GM19468 (cell line): ENCODE measurements around the gene PANX1.
"Not testable (repeated sequence)": the region's sequence is repeated elsewhere in the genome, so short reads cannot be mapped to it uniquely, and the experiment has no call there.

ENCODE experiments used
- ATAC-seq: cut with Tn5 transposase; IDR thresholded peaks from one replicate; pipeline ENCODE4 v1.9.1; 2021; ENCODE audit warnings: mild to moderate bottlenecking, moderate library complexity, moderate number of reproducible peaks; ENCODE audit not compliant: unreplicated experiment; ENCODE audit errors: extremely low read depth

PANX1 gene

GRCh38 chr11:94128746-94129511 is at the start of gene PANX1:
TSS of gene PANX1 (plus strand) at chr11:94128841. CDS start at chr11:94129313, 472 bp downstream.
- peak; percentile 92 for ATAC-seq

- ATAC-seq = no peak
These were observed 44.5 kb upstream of the PANX1 start for GRCh38 chr11:94084164-94084563.

GRCh38 chr11:94088906-94089305 is 39.7 kb upstream of the PANX1 start:
- no peak for ATAC-seq

GRCh38 chr11:94089341-94089740 is 39.3 kb upstream of the PANX1 start:
- ATAC-seq = no peak

- no peak for ATAC-seq
These were observed 38.2 kb upstream of the PANX1 start for GRCh38 chr11:94090401-94090800.

- ATAC-seq = no peak
These were observed 37.5 kb upstream of the PANX1 start for GRCh38 chr11:94091091-94091490.

- ATAC-seq = no peak
These were observed 28.4 kb upstream of the PANX1 start for GRCh38 chr11:94100253-94100652.

GRCh38 chr11:94103471-94103870 is 25.2 kb upstream of the PANX1 start:
- ATAC-seq = no peak

- ATAC-seq = no peak
These were observed 23.9 kb upstream of the PANX1 start for GRCh38 chr11:94104734-94105133.

GRCh38 chr11:94106716-94107115 is 21.9 kb upstream of the PANX1 start:
- ATAC-seq = no peak

- no peak for ATAC-seq
These were observed 21.3 kb upstream of the PANX1 start for GRCh38 chr11:94107363-94107762.

- no peak for ATAC-seq
These were observed 17.4 kb upstream of the PANX1 start for GRCh38 chr11:94111241-94111640.

- no peak for ATAC-seq
These were observed 17.0 kb upstream of the PANX1 start for GRCh38 chr11:94111660-94112059.

GRCh38 chr11:94112206-94112953 is 16.3 kb upstream of the PANX1 start:
- no peak for ATAC-seq

GRCh38 chr11:94117197-94117574 is 11.5 kb upstream of the PANX1 start:
- no peak for ATAC-seq

- no peak for ATAC-seq
These were observed 10.8 kb upstream of the PANX1 start for GRCh38 chr11:94117871-94118270.

- not testable (repeated sequence) for ATAC-seq
These were observed 9.0 kb upstream of the PANX1 start for GRCh38 chr11:94119676-94120075.

GRCh38 chr11:94120516-94120915 is 8.1 kb upstream of the PANX1 start:
- ATAC-seq = not testable (repeated sequence)

- no peak for ATAC-seq
These were observed 7.7 kb upstream of the PANX1 start for GRCh38 chr11:94120946-94121345.

GRCh38 chr11:94125407-94126115 is 3.1 kb upstream of the PANX1 start:
- ATAC-seq = no peak

- ATAC-seq = no peak
These were observed 1.0 kb upstream of the PANX1 start for GRCh38 chr11:94127638-94128037.
